Stimulated activated CD4-positive, alpha-beta T cell treated with anti-CD3 and anti-CD28 coated beads, Interleukin-4, amount 100 ng/mL, for 24 hours (primary cell): Measurements from ENCODE around the gene SBSN.

ENCODE experiments used
- DNase-seq: peaks from one replicate; pipeline ENCODE4 v3.0.0-alpha.2; 2020

Gene SBSN

GRCh38 chr19:35554076-35554475 is 26.0 kb upstream of the SBSN start:
- DNase-seq, result no peak

GRCh38 chr19:35553385-35554000 is 25.4 kb upstream of the SBSN start:
- no peak for DNase-seq

GRCh38 chr19:35552534-35553384 is 24.6 kb upstream of the SBSN start:
- no peak for DNase-seq

GRCh38 chr19:35551091-35551810 is 23.1 kb upstream of the SBSN start:
- DNase-seq, result no peak

GRCh38 chr19:35549879-35550523 is 21.9 kb upstream of the SBSN start:
- no peak for DNase-seq

- DNase-seq, result peak; percentile 67
Observed at GRCh38 chr19:35549174-35549788, 21.2 kb upstream of the SBSN start.

GRCh38 chr19:35546532-35546931 is 18.4 kb upstream of the SBSN start:
- DNase-seq, result no peak

GRCh38 chr19:35545855-35546381 is 17.8 kb upstream of the SBSN start:
- DNase-seq, result peak; percentile 67

GRCh38 chr19:35545001-35545854 is 17.1 kb upstream of the SBSN start, which contains the start of gene TMEM147:
Gene TMEM147, plus strand, starts transcription at chr19:35545626. Its CDS starts 114 bp downstream, at chr19:35545740.
- peak; percentile 83 for DNase-seq

- DNase-seq, result no peak
Observed at GRCh38 chr19:35544110-35544802, 16.1 kb upstream of the SBSN start.

GRCh38 chr19:35543280-35544109 is 15.4 kb upstream of the SBSN start:
- no peak for DNase-seq

GRCh38 chr19:35542209-35542608 is 14.1 kb upstream of the SBSN start:
- DNase-seq, result no peak

- no peak for DNase-seq
Observed at GRCh38 chr19:35540356-35540927, 12.3 kb upstream of the SBSN start.

- DNase-seq, result no peak
Observed at GRCh38 chr19:35539850-35540249, 11.7 kb upstream of the SBSN start.

GRCh38 chr19:35539314-35539713 is 11.2 kb upstream of the SBSN start:
- DNase-seq, result no peak

- DNase-seq, result no peak
Observed at GRCh38 chr19:35534803-35535480, 6.8 kb upstream of the SBSN start.

- no peak for DNase-seq
Observed at GRCh38 chr19:35533822-35534392, 5.8 kb upstream of the SBSN start.

GRCh38 chr19:35533201-35533821 is 5.2 kb upstream of the SBSN start, which contains the start of gene GAPDHS:
Gene GAPDHS, plus strand, starts transcription at chr19:35533456. Its CDS starts 72 bp downstream, at chr19:35533528.
- DNase-seq, result no peak
